IPS-NIHi11 (cell line): Measurements from ENCODE around the gene SDK1.
"Not testable (repeated sequence)": the region's sequence is repeated elsewhere in the genome, so short reads cannot be mapped to it uniquely, and the experiment has no call there.

Source experiments
- DNase-seq: peaks from one replicate; pipeline ENCODE4 v3.0.0; 2012; ENCODE audit warnings: mixed read lengths, low spot score

The SDK1 gene

DNA sequence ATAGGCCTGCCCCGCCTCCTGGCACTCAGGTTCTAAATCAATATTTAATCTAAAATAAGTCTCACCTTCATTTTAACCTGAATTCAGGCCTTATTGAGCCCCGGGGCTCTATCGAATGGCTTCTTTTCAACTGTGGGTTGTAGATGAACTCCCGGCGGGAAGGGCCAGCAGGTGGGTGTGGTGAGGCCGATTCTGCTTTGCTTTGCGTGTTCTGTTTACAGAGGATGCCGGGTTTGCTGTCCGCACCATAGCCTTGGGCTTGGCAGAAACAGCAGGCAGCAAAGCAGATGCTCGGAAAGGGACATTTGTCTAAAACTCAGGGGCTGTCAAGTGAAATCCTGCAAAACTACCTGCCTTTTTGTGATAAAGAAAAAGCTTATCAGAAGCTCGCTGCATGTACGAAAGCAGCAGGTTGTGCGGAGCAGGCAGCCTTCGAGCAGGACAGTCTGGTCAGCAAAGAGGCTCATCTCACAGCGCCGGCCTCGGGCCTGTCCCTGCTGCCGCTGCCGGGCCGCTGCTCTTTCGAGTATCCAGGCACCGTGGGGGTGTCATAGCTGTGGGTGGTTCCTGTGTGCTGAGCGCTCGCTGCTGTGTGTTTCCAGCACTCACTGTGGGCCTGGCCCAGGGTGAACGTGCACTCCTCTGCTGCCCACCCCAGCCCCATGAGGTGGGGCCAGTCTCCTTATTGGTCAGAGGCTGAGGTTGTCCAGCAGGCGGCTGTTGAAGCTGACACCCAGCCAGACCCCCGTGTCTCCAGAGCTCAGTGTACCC lies 946.2 kb downstream of the SDK1 start:
- no peak for DNase-seq

- no peak for DNase-seq
These were observed 947.2 kb downstream of the SDK1 start for GRCh38 chr7:4248295-4248694.

GRCh38 chr7:4249241-4249640 lies 948.2 kb downstream of the SDK1 start:
- DNase-seq, result no peak

- no peak for DNase-seq
These were observed 954.3 kb downstream of the SDK1 start for GRCh38 chr7:4255336-4255735.

GRCh38 chr7:4256286-4256685 lies 955.2 kb downstream of the SDK1 start:
- no peak for DNase-seq

DNA sequence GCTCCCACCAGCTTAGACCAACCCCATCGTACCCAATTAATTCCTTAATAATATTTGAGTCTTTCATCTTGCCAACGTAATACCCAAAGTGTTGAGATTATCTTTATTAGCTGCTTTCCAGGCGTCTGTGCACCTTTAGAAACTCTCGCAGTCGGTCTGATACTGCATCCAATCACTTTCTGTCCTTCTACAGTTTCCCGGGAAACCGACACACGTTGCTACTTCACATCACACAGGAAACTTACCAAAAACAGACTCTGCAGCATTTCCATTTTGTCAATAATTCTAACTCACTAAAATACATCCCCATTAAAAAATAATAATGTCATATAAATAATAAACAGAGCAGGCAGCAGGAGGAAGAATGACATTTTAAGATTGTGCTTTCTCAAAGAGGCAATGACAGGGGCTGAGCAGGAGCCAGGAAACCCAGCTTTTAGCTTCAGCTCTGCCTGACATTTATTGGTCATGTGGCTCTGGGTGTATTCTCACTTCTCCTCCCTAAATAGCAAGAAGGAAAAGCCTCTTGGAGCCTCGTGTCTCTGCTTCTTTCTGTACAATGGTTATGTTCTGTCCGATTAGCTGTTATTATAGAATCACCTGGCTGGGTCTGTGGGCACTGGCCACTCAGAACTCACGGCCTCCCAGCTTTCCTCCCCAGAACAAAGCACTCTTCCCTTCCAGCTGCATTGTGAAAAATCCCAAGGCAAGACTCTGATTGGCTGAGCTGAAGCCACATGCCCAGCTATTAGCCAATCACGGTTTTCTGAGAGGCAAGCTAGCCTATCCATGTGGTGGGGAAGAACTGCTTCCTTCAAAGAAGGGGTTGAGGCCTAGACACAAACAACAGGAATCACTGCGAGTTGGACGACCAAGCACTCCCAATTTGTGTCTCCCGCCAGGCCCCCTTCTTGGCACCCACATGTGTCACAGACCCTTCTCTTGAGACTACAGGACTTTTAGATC lies 956.4 kb downstream of the SDK1 start:
- no peak for DNase-seq

- not testable (repeated sequence) for DNase-seq
These were observed 959.1 kb downstream of the SDK1 start for GRCh38 chr7:4260116-4260515.

- no peak for DNase-seq
These were observed 960.0 kb downstream of the SDK1 start for GRCh38 chr7:4260867-4261600.

DNA sequence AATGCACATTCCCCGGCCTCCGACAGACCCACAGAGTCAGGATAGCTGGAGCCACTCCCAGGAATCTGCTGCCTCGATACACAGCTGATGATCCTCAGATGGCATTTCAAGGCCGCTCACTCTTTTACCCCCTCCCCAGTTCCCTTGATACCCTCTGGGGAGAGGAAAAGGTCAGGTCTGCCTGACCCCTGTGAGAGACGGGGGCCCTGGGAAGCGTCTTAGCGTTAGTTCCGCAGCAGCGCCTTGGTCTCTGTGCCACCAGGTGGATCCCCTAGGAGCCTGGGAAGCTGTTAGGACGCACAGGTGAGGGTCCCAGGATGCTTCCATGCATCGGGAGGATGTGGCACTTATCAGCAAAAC lies 960.5 kb downstream of the SDK1 start:
- no peak for DNase-seq

DNA sequence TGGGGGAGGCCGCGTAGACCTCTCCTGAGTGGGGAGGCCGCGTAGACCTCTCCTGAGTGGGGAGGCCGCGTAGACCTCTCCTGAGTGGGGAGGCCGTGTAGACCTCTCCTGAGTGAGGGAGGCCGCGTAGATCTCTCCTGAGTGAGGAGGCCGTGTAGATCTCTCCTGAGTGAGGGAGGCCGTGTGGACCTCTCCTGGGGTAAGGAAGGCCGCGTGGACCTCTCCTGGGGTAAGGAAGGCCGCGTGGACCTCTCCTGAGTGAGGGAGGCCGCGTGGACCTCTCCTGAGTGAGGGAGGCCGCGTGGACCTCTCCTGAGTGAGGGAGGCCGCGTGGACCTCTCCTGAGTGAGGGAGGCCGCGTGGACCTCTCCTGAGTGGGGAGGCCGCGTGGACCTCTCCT lies 963.2 kb downstream of the SDK1 start:
- DNase-seq, result not testable (repeated sequence)

DNA sequence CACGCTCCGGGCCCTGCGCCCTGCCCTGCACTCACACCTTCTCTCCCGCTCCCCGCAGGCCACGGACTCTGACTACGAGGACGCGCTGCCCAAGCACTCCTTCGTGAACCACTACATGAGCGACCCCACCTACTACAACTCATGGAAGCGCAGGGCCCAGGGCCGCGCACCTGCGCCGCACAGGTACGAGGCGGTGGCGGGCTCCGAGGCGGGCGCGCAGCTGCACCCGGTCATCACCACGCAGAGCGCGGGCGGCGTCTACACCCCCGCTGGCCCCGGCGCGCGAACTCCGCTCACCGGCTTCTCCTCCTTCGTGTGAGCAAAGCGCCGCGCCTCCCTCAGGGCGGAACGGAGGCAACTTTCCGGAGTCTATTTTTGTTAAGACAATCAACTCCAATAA lies 964.0 kb downstream of the SDK1 start:
- peak; percentile 39 for DNase-seq

DNA sequence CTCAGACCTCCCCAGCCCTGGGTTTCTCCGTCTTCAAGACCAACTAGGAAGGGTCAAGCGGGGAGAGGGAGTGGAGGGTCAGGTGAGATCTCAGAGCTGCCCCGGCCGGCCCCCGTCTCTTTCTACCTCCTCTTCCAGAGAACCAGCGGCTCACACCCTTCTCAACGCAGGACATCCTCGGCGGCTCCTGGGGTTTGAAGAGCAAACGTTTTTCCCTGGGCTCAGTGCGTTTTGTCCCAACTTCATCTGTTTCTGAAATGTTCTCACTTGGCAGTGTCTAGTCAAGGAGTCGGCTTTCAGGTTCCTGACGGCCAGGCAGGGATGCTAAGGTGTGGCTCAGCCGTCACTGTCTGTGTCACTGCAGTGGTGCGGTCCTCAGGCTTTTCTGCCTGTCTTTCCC lies 964.6 kb downstream of the SDK1 start:
- DNase-seq, result no peak

DNA sequence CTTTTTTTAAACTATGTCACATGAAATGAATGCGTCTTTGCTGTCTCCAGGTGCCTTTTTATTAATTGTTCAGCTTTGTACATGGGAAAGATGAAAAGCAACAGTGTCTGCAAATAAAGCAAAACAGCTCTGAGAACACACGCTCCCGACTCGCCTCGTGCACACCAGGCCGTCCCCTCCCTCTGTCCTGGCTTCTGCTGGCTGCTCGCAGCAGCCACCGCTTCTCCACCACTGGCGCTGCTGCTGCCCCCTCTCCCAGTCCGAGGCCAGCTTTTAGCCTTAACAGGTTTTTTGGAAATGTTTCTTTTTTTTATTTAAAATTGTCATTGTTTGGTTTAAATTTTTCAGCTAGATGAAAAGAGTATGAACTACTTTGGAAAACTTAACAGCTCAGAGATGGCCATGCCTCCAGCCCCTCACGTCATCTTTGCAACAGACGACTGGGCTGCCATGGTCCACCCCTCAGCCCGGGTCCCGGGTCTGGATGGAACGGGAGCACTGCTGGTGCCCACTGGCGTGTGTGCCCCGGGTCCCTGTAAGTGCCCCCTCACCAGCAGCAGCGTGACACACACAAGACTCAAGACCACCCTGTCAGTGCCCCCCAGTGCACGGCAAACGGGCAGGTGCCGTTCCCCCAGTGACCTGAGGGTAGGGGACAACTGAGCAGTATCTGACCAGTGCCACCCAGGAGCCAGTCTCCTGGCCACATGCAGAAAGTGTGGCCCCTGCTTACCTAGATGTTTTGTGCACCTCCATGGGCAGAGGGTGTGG lies 965.4 kb downstream of the SDK1 start:
- no peak for DNase-seq

DNA sequence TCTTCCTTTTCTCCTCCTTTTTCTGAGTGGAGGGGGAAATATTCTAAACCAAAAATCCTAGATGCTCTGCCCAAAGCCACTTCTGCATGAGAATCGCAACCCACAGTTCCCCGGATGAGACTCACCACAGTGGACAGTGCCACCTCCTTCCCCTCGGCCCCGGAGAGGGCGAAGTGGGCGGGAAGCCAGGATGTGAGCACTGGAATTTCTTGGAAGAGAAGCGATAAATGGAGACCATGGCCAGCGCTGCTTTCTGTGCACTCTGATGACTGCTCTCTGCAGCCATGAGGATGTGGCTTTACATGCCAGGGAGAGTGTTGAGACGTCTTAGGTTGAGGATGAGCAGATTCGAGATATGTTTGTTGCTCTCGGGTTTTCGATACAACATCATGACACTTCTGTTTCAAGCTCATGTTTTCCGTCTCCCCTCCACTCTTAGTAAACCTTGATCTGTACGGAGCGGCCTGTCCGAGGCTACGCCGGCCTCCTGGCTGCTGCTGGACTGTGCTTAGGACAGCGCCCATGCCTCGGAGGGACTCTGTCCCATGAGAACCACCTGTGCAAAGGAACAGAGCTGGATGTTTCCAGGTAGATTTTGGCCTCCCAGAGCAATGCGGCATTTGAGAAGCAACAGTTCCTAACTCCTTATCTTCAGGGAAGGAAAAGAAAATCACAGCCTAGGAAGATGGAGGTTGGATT lies 966.4 kb downstream of the SDK1 start:
- no peak for DNase-seq

- peak; percentile 29 for DNase-seq
These were observed 967.3 kb downstream of the SDK1 start for GRCh38 chr7:4268040-4268965.

- no peak for DNase-seq
These were observed 968.0 kb downstream of the SDK1 start for GRCh38 chr7:4269086-4269485.

GRCh38 chr7:4269746-4270145 lies 968.7 kb downstream of the SDK1 start:
- DNase-seq, result no peak

GRCh38 chr7:4270268-4270667 lies 969.2 kb downstream of the SDK1 start:
- no peak for DNase-seq

DNA sequence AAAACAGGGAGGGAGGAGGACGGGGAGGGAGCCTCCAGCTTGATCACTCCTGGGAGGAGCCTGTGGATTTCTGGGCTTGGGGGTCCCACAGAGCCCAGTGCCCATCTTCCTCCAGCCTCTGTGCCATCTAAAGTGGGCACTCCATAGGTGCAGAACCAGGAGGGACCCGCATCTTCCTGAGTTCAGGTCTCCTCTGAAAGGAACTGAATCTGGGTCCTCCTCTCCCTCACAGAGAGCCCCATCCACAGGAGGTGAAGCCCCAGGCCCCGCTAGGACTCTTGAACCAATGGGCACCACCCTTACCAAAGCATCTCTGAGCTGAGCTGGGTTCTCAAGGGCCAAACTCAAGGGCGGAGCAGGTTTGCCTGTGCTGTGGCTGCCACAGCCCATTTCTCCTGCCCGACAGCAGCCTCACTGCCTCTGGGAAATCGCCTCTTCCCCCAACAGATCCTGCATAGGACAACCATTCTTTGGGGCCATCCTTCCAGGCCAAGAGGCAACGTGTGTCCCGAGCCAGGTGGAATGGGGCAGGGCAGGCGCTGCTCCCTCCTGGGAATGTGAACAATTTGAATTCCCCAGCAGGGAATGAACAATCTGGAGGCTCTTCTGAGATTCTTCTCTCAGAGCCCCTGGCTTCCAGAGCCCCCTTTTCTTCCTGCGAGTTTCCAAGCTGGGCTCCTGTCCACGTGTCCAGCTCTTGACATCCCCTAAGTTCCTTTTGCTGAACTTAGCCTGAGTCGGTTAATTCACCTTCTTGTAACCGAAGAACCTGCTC lies 970.1 kb downstream of the SDK1 start:
- DNase-seq, result no peak
